IMR-90 (cell line): ENCODE measurements around the gene ARHGAP28.

Experiments
- CEBPB ChIP-seq: IDR thresholded peaks from 2 replicates; pipeline ENCODE4 v1.6.1; 2012; ENCODE audit warnings: low read depth, low read length, improper control_type of control experiment
- CTCF ChIP-seq: conservative IDR thresholded peaks from 2 replicates; pipeline ENCODE4 v1.5.1; 2012; ENCODE audit warnings: mild to moderate bottlenecking, low read depth, low read length, improper control_type of control experiment
- FOS ChIP-seq: fragments of 150-350 bp; IDR thresholded peaks from 2 replicates; pipeline ENCODE4 v1.6.1; 2016; ENCODE audit warnings: low read depth, low read length
- MAZ ChIP-seq: IDR thresholded peaks from 2 replicates; pipeline ENCODE4 v1.6.1; 2012; ENCODE audit warnings: low read depth, mild to moderate bottlenecking, low read length, improper control_type of control experiment, moderate library complexity, borderline replicate concordance
- POLR2A ChIP-seq: IDR thresholded peaks from 2 replicates; pipeline ENCODE4 v1.6.1; 2012; ENCODE audit warnings: mild to moderate bottlenecking, low read depth, low read length
- RAD21 ChIP-seq: IDR thresholded peaks from 2 replicates; pipeline ENCODE4 v1.6.1; 2012; ENCODE audit warnings: low read length, improper control_type of control experiment
- RCOR1 ChIP-seq: IDR thresholded peaks from 2 replicates; pipeline ENCODE4 v1.6.1; 2012; ENCODE audit warnings: mild to moderate bottlenecking, low read length, improper control_type of control experiment; ENCODE audit not compliant: insufficient replicate concordance

DNA sequence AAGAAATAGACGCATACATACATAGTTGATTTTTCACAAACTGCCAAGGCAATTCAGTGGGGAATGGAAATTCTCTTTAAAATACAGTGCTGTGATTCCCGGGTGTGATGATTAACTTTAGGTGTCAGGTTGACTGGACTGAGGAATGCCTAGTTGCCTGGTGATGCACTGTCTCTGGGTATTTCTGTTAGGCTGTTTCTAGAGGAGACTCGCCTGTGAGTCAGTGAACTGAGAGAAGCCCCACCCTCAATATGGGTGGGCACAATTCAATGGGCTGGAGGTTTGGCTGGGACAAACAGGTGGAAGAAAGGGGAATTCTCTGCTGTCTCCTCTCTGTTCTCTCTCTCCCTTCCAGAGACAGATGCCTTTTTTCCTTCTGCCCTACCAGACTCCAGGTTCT lies 187.6 kb downstream of the ARHGAP28 start:
- TF ChIP-seq POLR2A (no peak), CTCF (no peak), CEBPB (no peak), RCOR1 (no peak), MAZ (no peak), FOS (no peak), RAD21 (no peak)
